NCI-H69 (cell line): ENCODE measurements around the gene C4orf36.

Experiments used
- DNase-seq: peaks from one replicate; lab custom pipeline; 2025; lab: John Stamatoyannopoulos, UW

C4orf36 gene

GRCh38 chr4:86857341-86858052, 34.7 kb downstream of the C4orf36 start:
- no peak for DNase-seq

- peak; percentile 2 for DNase-seq
Measured at GRCh38 chr4:86856896-86857295, 35.3 kb downstream of the C4orf36 start.

- no peak for DNase-seq
Measured at GRCh38 chr4:86855572-86855971, 36.6 kb downstream of the C4orf36 start.

GRCh38 chr4:86853209-86853608, 39.0 kb downstream of the C4orf36 start:
- no peak for DNase-seq

GRCh38 chr4:86848732-86849619, 43.2 kb downstream of the C4orf36 start, which contains the start of gene SLC10A6:
Gene SLC10A6, minus strand, starts transcription at chr4:86849384. Its CDS starts 269 bp downstream, at chr4:86849115.
- peak; percentile 3 for DNase-seq

- DNase-seq: no peak
Measured at GRCh38 chr4:86848136-86848535, 44.1 kb downstream of the C4orf36 start.

- no peak for DNase-seq
Measured at GRCh38 chr4:86847571-86847970, 44.7 kb downstream of the C4orf36 start.

- no peak for DNase-seq
Measured at GRCh38 chr4:86846921-86847320, 45.3 kb downstream of the C4orf36 start.

- no peak for DNase-seq
Measured at GRCh38 chr4:86845593-86845992, 46.6 kb downstream of the C4orf36 start.

- no peak for DNase-seq
Measured at GRCh38 chr4:86841309-86841708, 50.9 kb downstream of the C4orf36 start.

GRCh38 chr4:86840858-86841257, 51.4 kb downstream of the C4orf36 start:
- no peak for DNase-seq

- peak; percentile 38 for DNase-seq
Measured at GRCh38 chr4:86837691-86838503, 54.3 kb downstream of the C4orf36 start.

GRCh38 chr4:86835677-86836076, 56.5 kb downstream of the C4orf36 start:
- no peak for DNase-seq

- no peak for DNase-seq
Measured at GRCh38 chr4:86834901-86835300, 57.3 kb downstream of the C4orf36 start.

GRCh38 chr4:86833615-86834014, 58.6 kb downstream of the C4orf36 start:
- no peak for DNase-seq

GRCh38 chr4:86831262-86832130, 60.7 kb downstream of the C4orf36 start:
- peak; percentile 76 for DNase-seq
